ENCODE results near the gene KRTAP5-2. TPM values are rescaled to one million over a fixed set of nuclear protein-coding genes. Genes with fewer than 3 reads are reported as not detected.

KRTAP5-2 gene
- total and polyA plus RNA-seq, 3 donors from 2014 or later = not detected

- Histone ChIP-seq H3K36me3 (ENCODE audit: low read depth, missing control alignments) (no peaks in the 10 kb centered on the region), H3K27ac (peak overlapping the region; percentile 26 to 52), H3K4me3 (no peak overlapping the region)
Measured at GRCh38 chr11:1557051-1557884, 40.8 kb downstream of the KRTAP5-2 start.

GRCh38 chr11:1556278-1556902 lies 41.7 kb downstream of the KRTAP5-2 start:
- H3K27me3 ChIP-seq = no peaks in the 10 kb centered on the region
- H3K27ac ChIP-seq = no peak overlapping the region
- TF ChIP-seq CTCF (IDR thresholded peaks at IDR 0.05) (no peak), POLR2A (IDR thresholded peaks at IDR 0.05) (no peak)
- H3K4me1 ChIP-seq = peaks cover 14% of the 10 kb centered on the region
- no peak overlapping the region for H3K4me3 ChIP-seq
- no peak for DNase-seq
- H3K36me3 ChIP-seq (ENCODE audit: low read depth, missing control alignments) = no peaks in the 10 kb centered on the region
- intact Hi-C loops (cut with DNase I; ENCODE audit: low total_unique reads) = no loop called here
- no peaks in the 10 kb centered on the region for H3K9me3 ChIP-seq
- 44 to 51% methylated on average over 26 to 50 of the region's 63 CpGs for WGBS, 2 donors

More at GRCh38 chr11:1557051-1557884, 40.8 kb downstream of the KRTAP5-2 start:
- Histone ChIP-seq H3K9me3 (no peaks in the 10 kb centered on the region), H3K27me3 (no peaks in the 10 kb centered on the region), H3K4me1 (peaks cover 14% of the 10 kb centered on the region)
- no peak for DNase-seq
- intact Hi-C loops (cut with DNase I; ENCODE audit: low total_unique reads) = no loop called here
- TF ChIP-seq CTCF (IDR thresholded peaks at IDR 0.05) = no peak
- no peak for TF ChIP-seq POLR2A (IDR thresholded peaks at IDR 0.05)
- WGBS, 2 donors = 70 to 86% methylated on average over 11 to 40 of the region's 74 CpGs

GRCh38 chr11:1555713-1556153 lies 42.4 kb downstream of the KRTAP5-2 start:
- Histone ChIP-seq H3K4me1 (peaks cover 14% of the 10 kb centered on the region), H3K9me3 (no peaks in the 10 kb centered on the region), H3K27ac (no peak overlapping the region), H3K27me3 (no peaks in the 10 kb centered on the region), H3K4me3 (no peak overlapping the region), H3K36me3 (ENCODE audit: low read depth, missing control alignments) (no peaks in the 10 kb centered on the region)
- WGBS, 2 donors = 84 to 92% methylated on average over 9 of the region's 9 CpGs
- no peak for DNase-seq
- TF ChIP-seq POLR2A (IDR thresholded peaks at IDR 0.05) = no peak
- TF ChIP-seq CTCF (IDR thresholded peaks at IDR 0.05) = no peak
- intact Hi-C loops (cut with DNase I; ENCODE audit: low total_unique reads) = no loop called here

GRCh38 chr11:1554981-1555712 lies 42.9 kb downstream of the KRTAP5-2 start:
- whole genome bisulfite sequencing, 2 donors = 86 to 88% methylated on average over 6 to 12 of the region's 13 CpGs
- no peak overlapping the region for H3K4me3 ChIP-seq
- no peaks in the 10 kb centered on the region for H3K27me3 ChIP-seq
- TF ChIP-seq CTCF (IDR thresholded peaks at IDR 0.05) = no peak
- no peak for TF ChIP-seq POLR2A (IDR thresholded peaks at IDR 0.05)
- peaks cover 14% of the 10 kb centered on the region for H3K4me1 ChIP-seq
- H3K36me3 ChIP-seq (ENCODE audit: low read depth, missing control alignments) = no peaks in the 10 kb centered on the region
- H3K9me3 ChIP-seq = no peaks in the 10 kb centered on the region
- intact Hi-C loops (cut with DNase I; ENCODE audit: low total_unique reads) = no loop called here
- DNase-seq = no peak
- no peak overlapping the region for H3K27ac ChIP-seq
